OCI-LY7 (cell line): ENCODE data around the gene GRXCR2.

Source experiments
- EZH2phosphoT487 ChIP-seq: fragments of 200-600 bp; sonication (generic); IDR thresholded peaks from 2 replicates; pipeline ENCODE4 v1.6.1; 2018; ENCODE audit warnings: low read depth, borderline replicate concordance, mild to moderate bottlenecking, mixed run types, antibody characterized with exemption, low read length, moderate library complexity, mixed read lengths
- TF ChIP-seq, protein P1 (sequence below): fragments of 200-600 bp; sonication (generic); conservative IDR thresholded peaks from 2 replicates; pipeline ENCODE4 v1.5.1; 2014; ENCODE audit warnings: mild to moderate bottlenecking, antibody characterized with exemption, low read length, moderate library complexity, mixed read lengths

DNA sequence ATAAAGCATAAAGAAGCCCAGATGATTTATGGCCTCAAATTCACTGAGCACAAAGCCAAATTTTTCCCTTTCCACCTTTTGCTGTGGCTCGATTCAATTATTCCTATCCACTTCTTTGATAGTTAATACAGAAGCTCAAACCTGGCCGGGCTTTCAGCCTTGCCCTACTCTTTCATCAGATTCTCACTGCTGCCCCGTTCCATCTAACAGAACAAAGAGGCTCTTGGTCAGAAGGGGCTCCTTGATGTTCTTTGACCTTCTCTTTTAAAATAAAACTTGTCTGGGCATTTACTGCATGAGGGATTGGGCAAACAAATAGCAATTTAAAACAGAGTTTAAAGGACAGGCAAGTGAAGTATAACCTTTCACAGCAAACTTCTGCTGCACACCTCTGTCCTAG lies 9.8 kb downstream of the GRXCR2 start:
- TF ChIP-seq, protein P1, sequence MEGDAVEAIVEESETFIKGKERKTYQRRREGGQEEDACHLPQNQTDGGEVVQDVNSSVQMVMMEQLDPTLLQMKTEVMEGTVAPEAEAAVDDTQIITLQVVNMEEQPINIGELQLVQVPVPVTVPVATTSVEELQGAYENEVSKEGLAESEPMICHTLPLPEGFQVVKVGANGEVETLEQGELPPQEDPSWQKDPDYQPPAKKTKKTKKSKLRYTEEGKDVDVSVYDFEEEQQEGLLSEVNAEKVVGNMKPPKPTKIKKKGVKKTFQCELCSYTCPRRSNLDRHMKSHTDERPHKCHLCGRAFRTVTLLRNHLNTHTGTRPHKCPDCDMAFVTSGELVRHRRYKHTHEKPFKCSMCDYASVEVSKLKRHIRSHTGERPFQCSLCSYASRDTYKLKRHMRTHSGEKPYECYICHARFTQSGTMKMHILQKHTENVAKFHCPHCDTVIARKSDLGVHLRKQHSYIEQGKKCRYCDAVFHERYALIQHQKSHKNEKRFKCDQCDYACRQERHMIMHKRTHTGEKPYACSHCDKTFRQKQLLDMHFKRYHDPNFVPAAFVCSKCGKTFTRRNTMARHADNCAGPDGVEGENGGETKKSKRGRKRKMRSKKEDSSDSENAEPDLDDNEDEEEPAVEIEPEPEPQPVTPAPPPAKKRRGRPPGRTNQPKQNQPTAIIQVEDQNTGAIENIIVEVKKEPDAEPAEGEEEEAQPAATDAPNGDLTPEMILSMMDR: no peak
- no peak for TF ChIP-seq EZH2phosphoT487
